Measurements from ENCODE around the gene AP3B1. TPM values are rescaled to one million over a fixed set of nuclear protein-coding genes. Genes with fewer than 3 reads are reported as not detected.

The AP3B1 gene
- total RNA-seq, 1 donor, result 77.4 TPM

GRCh38 chr5:78113689-78114264, 180.7 kb downstream of the AP3B1 start:
- no peaks in the 10 kb centered on the region for H3K27me3 ChIP-seq (ENCODE audit: insufficient read depth, low read length)
- no peak overlapping the region for H3K4me2 ChIP-seq (ENCODE audit: insufficient read depth, low read length)
- DNase-seq (ENCODE audit: insufficient read length, low spot score, missing footprints), result no peak
- no peak overlapping the region for H3K4me3 ChIP-seq (ENCODE audit: insufficient read depth, low read length)
- H3K9me3 ChIP-seq (ENCODE audit: low read depth, low read length), result no peaks in the 10 kb centered on the region
- no peaks in the 10 kb centered on the region for H4K20me1 ChIP-seq (ENCODE audit: insufficient read depth, low read length)
- TF ChIP-seq, protein P1, sequence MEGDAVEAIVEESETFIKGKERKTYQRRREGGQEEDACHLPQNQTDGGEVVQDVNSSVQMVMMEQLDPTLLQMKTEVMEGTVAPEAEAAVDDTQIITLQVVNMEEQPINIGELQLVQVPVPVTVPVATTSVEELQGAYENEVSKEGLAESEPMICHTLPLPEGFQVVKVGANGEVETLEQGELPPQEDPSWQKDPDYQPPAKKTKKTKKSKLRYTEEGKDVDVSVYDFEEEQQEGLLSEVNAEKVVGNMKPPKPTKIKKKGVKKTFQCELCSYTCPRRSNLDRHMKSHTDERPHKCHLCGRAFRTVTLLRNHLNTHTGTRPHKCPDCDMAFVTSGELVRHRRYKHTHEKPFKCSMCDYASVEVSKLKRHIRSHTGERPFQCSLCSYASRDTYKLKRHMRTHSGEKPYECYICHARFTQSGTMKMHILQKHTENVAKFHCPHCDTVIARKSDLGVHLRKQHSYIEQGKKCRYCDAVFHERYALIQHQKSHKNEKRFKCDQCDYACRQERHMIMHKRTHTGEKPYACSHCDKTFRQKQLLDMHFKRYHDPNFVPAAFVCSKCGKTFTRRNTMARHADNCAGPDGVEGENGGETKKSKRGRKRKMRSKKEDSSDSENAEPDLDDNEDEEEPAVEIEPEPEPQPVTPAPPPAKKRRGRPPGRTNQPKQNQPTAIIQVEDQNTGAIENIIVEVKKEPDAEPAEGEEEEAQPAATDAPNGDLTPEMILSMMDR (IDR thresholded peaks at IDR 0.05; ENCODE audit: extremely low read depth, low read depth, low read length), result no peak
- no peak overlapping the region for H2AFZ ChIP-seq (ENCODE audit: low read length)
- H3K36me3 ChIP-seq (ENCODE audit: insufficient read depth, low read length), result peaks cover 36% of the 10 kb centered on the region
- H3K27ac ChIP-seq (ENCODE audit: low read depth, low read length), result no peak overlapping the region
- no peaks in the 10 kb centered on the region for H3K4me1 ChIP-seq (ENCODE audit: insufficient read depth, low read length)
- H3K79me2 ChIP-seq (ENCODE audit: insufficient read depth, low read length), result no peaks in the 10 kb centered on the region

DNA sequence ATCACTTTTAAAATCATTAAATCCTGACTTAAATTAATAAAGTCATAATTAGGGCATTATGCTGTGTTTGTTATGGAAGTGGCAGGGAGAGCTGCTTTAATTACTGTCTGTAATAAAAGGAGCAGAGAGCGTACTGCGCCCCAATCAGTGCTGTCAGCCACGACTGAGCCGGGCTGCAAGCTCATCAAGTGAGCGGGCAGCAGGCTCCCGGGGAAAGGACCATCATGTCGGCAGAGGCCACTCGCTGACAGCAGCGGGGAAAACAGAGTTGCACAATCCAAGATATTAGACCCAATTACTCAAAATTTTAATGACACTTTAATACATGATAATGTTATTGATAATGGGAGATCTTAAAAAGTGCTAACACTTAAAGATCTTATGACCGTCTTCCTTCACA, 181.6 kb downstream of the AP3B1 start:
- H3K27ac ChIP-seq (ENCODE audit: low read depth, low read length), result no peak overlapping the region
- no peak overlapping the region for H2AFZ ChIP-seq (ENCODE audit: low read length)
- H3K9me3 ChIP-seq (ENCODE audit: low read depth, low read length), result no peaks in the 10 kb centered on the region
- H3K79me2 ChIP-seq (ENCODE audit: insufficient read depth, low read length), result no peaks in the 10 kb centered on the region
- H3K4me1 ChIP-seq (ENCODE audit: insufficient read depth, low read length), result no peaks in the 10 kb centered on the region
- no peak overlapping the region for H3K4me3 ChIP-seq (ENCODE audit: insufficient read depth, low read length)
- TF ChIP-seq, protein P1 (IDR thresholded peaks at IDR 0.05; ENCODE audit: extremely low read depth, low read depth, low read length), result no peak
- H4K20me1 ChIP-seq (ENCODE audit: insufficient read depth, low read length), result no peaks in the 10 kb centered on the region
- H3K27me3 ChIP-seq (ENCODE audit: insufficient read depth, low read length), result no peaks in the 10 kb centered on the region
- DNase-seq (ENCODE audit: insufficient read length, low spot score, missing footprints), result no peak
- no peak overlapping the region for H3K4me2 ChIP-seq (ENCODE audit: insufficient read depth, low read length)
- H3K36me3 ChIP-seq (ENCODE audit: insufficient read depth, low read length), result peaks cover 36% of the 10 kb centered on the region

- no peak for DNase-seq (ENCODE audit: insufficient read length, low spot score, missing footprints)
- no peak overlapping the region for H3K4me3 ChIP-seq (ENCODE audit: insufficient read depth, low read length)
Measured at GRCh38 chr5:78109891-78110324, 184.6 kb downstream of the AP3B1 start.

DNA sequence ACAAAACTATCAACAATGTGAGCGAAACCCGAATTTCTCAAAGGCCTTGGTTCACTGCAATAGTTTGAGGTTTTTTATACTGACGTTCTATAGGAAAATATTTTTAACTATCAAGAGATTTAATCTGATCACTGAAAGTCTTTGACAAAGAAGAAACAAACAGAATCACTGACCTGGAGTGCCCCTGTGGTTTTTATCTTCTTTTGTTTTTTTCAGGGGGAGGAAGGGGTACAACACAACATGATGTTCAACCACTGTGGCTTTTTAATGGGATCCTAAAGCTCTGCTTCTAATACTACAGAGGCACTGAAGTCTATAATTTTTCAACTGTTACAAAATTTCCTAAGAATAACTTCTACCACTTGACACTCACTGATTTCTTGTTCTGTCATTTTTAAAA, 185.9 kb downstream of the AP3B1 start:
- Histone ChIP-seq H3K4me3 (ENCODE audit: insufficient read depth, low read length) (no peak overlapping the region), H3K36me3 (ENCODE audit: insufficient read depth, low read length) (peaks cover 16% of the 10 kb centered on the region), H3K27me3 (ENCODE audit: insufficient read depth, low read length) (no peaks in the 10 kb centered on the region), H3K4me1 (ENCODE audit: insufficient read depth, low read length) (no peaks in the 10 kb centered on the region), H3K27ac (ENCODE audit: low read depth, low read length) (no peak overlapping the region), H3K79me2 (ENCODE audit: insufficient read depth, low read length) (no peaks in the 10 kb centered on the region), H4K20me1 (ENCODE audit: insufficient read depth, low read length) (no peaks in the 10 kb centered on the region), H2AFZ (ENCODE audit: low read length) (no peak overlapping the region), H3K9me3 (ENCODE audit: low read depth, low read length) (no peaks in the 10 kb centered on the region), H3K4me2 (ENCODE audit: insufficient read depth, low read length) (no peak overlapping the region)
- TF ChIP-seq, protein P1 (IDR thresholded peaks at IDR 0.05; ENCODE audit: extremely low read depth, low read depth, low read length), result no peak
- no peak for DNase-seq (ENCODE audit: insufficient read length, low spot score, missing footprints)

More at GRCh38 chr5:78109891-78110324, 184.6 kb downstream of the AP3B1 start:
- Histone ChIP-seq H2AFZ (ENCODE audit: low read length) (no peak overlapping the region), H3K36me3 (ENCODE audit: insufficient read depth, low read length) (peaks cover 29% of the 10 kb centered on the region), H3K27ac (ENCODE audit: low read depth, low read length) (no peak overlapping the region), H4K20me1 (ENCODE audit: insufficient read depth, low read length) (no peaks in the 10 kb centered on the region), H3K79me2 (ENCODE audit: insufficient read depth, low read length) (no peaks in the 10 kb centered on the region), H3K4me1 (ENCODE audit: insufficient read depth, low read length) (no peaks in the 10 kb centered on the region), H3K27me3 (ENCODE audit: insufficient read depth, low read length) (no peaks in the 10 kb centered on the region), H3K4me2 (ENCODE audit: insufficient read depth, low read length) (no peak overlapping the region), H3K9me3 (ENCODE audit: low read depth, low read length) (no peaks in the 10 kb centered on the region)
- TF ChIP-seq, protein P1 (IDR thresholded peaks at IDR 0.05; ENCODE audit: extremely low read depth, low read depth, low read length), result no peak

All from osteoblast (primary cell).